Glutamatergic neuron (in vitro differentiated cells): ENCODE results near the gene IL1RAP. TPM values are rescaled to one million over a fixed set of nuclear protein-coding genes. Genes with fewer than 3 reads are reported as not detected.

ENCODE experiments used
- DNase-seq: peaks from one replicate; pipeline ENCODE4 v3.0.0; 2022
- H3K27ac Mint-ChIP-seq: one replicate; pipeline ENCODE4 v1.8.0; 2020; ENCODE audit warnings: mild to moderate bottlenecking, mixed read lengths, inconsistent platforms; ENCODE audit not compliant: unreplicated experiment
- H3K27me3 Mint-ChIP-seq: one replicate; pipeline ENCODE4 v1.8.0; 2020; ENCODE audit warnings: mild to moderate bottlenecking, moderate library complexity, mixed read lengths, inconsistent platforms; ENCODE audit not compliant: unreplicated experiment
- H3K36me3 Mint-ChIP-seq: one replicate; pipeline ENCODE4 v1.8.0; 2020; ENCODE audit warnings: mild to moderate bottlenecking, mixed read lengths, inconsistent platforms; ENCODE audit not compliant: unreplicated experiment
- H3K4me1 Mint-ChIP-seq: one replicate; pipeline ENCODE4 v1.8.0; 2020; ENCODE audit warnings: mild to moderate bottlenecking, low read depth, mixed read lengths, inconsistent platforms; ENCODE audit not compliant: unreplicated experiment
- H3K4me3 Mint-ChIP-seq: one replicate; pipeline ENCODE4 v1.8.0; 2020; ENCODE audit warnings: mild to moderate bottlenecking, mixed read lengths, inconsistent platforms; ENCODE audit not compliant: unreplicated experiment
- H3K9me3 Mint-ChIP-seq: one replicate; pipeline ENCODE4 v1.8.0; 2020; ENCODE audit warnings: mild to moderate bottlenecking, moderate library complexity, mixed read lengths, inconsistent platforms; ENCODE audit not compliant: unreplicated experiment
- total RNA-seq: library from RNA; stranded (reverse); fragmentation: NEBNext Ultra II Directional; extraction: Animal tissue kit (Norgen Biotek cat#: 25700); gene quantifications from one replicate; pipeline ENCODE4 v1.2.1, GENCODE V29; 2021; ENCODE audit not compliant: unreplicated experiment
- TF ChIP-seq, protein P1 (sequence below): fragments of 200-600 bp; sonication (generic); IDR thresholded peaks from one replicate; pipeline ENCODE4 v1.5.0; 2021; ENCODE audit not compliant: partially characterized antibody, unreplicated experiment

The IL1RAP gene
- total RNA-seq, 1 donor from 2014 or later, result 0.37 TPM

DNA sequence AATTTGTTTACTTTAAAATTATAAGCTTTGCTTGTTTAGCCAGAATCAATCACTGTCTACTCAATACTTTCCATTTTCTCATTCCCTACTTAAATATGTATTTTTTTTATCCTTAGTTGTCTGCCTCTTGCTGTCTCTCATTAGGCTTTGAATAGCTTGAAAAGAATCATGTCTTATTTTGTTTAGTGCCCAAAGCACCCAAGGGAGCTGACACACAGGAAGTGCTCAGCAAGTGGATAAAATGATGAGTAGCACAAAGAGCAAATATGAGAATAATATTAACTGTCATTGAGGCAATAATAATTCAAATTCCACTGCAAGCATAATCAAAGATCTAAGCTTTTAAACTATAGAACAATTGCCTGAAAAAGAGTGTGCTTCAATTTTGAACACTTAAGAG, 19.0 kb upstream of the IL1RAP start:
- Mint-ChIP-seq H3K27me3 (no peaks in the 10 kb centered on the region), H3K36me3 (no peaks in the 10 kb centered on the region), H3K4me1 (peaks cover 10% of the 10 kb centered on the region), H3K4me3 (no peak overlapping the region), H3K27ac (no peak overlapping the region), H3K9me3 (peaks cover 1% of the 10 kb centered on the region)
- DNase-seq, result no peak
- TF ChIP-seq, protein P1, sequence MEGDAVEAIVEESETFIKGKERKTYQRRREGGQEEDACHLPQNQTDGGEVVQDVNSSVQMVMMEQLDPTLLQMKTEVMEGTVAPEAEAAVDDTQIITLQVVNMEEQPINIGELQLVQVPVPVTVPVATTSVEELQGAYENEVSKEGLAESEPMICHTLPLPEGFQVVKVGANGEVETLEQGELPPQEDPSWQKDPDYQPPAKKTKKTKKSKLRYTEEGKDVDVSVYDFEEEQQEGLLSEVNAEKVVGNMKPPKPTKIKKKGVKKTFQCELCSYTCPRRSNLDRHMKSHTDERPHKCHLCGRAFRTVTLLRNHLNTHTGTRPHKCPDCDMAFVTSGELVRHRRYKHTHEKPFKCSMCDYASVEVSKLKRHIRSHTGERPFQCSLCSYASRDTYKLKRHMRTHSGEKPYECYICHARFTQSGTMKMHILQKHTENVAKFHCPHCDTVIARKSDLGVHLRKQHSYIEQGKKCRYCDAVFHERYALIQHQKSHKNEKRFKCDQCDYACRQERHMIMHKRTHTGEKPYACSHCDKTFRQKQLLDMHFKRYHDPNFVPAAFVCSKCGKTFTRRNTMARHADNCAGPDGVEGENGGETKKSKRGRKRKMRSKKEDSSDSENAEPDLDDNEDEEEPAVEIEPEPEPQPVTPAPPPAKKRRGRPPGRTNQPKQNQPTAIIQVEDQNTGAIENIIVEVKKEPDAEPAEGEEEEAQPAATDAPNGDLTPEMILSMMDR, result no peak

- H3K36me3 Mint-ChIP-seq, result no peaks in the 10 kb centered on the region
- DNase-seq, result no peak
- peaks cover 1% of the 10 kb centered on the region for H3K9me3 Mint-ChIP-seq
- no peak overlapping the region for H3K27ac Mint-ChIP-seq
- H3K4me3 Mint-ChIP-seq, result no peak overlapping the region
- TF ChIP-seq, protein P1, result no peak
- peaks cover 10% of the 10 kb centered on the region for H3K4me1 Mint-ChIP-seq
- no peaks in the 10 kb centered on the region for H3K27me3 Mint-ChIP-seq
Measured at GRCh38 chr3:190495354-190495753, 18.5 kb upstream of the IL1RAP start.

DNA sequence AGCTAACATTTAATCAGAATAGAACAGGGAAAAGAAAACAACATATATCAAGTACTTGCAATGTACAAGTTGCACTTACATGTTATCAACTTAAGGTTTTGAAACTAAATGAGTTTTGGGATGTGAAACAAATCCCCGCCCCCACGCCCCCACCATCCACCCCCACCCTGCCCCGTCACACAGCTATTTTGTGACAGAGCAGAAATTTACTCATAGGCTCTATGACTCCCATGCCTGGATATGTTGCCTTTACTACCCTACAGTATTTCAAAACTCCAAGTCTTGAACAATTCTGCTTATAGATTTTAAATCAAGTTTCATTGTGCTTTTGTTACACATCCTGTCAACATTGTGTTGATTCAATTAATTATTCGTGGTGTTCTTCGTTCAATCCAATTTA, 18.1 kb upstream of the IL1RAP start:
- peaks cover 10% of the 10 kb centered on the region for H3K4me1 Mint-ChIP-seq
- H3K4me3 Mint-ChIP-seq, result no peak overlapping the region
- DNase-seq, result no peak
- H3K27ac Mint-ChIP-seq, result no peak overlapping the region
- H3K27me3 Mint-ChIP-seq, result no peaks in the 10 kb centered on the region
- TF ChIP-seq, protein P1, result no peak
- peaks cover 1% of the 10 kb centered on the region for H3K9me3 Mint-ChIP-seq
- H3K36me3 Mint-ChIP-seq, result no peaks in the 10 kb centered on the region

DNA sequence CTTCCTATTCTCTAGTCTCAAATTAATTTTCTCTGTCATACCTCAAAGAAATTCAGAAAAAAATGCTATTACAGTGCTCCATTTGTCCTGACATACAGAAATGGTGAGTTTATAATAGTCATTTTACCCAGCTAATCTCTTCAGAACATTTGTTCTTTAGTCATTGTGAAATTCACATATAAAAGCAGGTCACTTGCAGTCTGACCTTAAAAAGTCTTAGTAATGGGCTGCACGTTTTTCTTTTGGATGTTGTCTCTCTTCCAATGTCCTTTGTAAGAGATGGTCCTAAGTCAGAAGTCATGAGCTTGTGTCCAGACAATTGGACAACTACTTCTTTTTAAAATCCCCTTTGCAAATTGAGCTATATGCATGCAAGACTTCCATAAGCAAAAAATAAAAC, 17.0 kb upstream of the IL1RAP start:
- H3K4me3 Mint-ChIP-seq, result no peak overlapping the region
- H3K9me3 Mint-ChIP-seq, result peaks cover 1% of the 10 kb centered on the region
- TF ChIP-seq, protein P1, result no peak
- no peaks in the 10 kb centered on the region for H3K36me3 Mint-ChIP-seq
- H3K4me1 Mint-ChIP-seq, result peaks cover 10% of the 10 kb centered on the region
- H3K27me3 Mint-ChIP-seq, result no peaks in the 10 kb centered on the region
- no peak overlapping the region for H3K27ac Mint-ChIP-seq
- no peak for DNase-seq

DNA sequence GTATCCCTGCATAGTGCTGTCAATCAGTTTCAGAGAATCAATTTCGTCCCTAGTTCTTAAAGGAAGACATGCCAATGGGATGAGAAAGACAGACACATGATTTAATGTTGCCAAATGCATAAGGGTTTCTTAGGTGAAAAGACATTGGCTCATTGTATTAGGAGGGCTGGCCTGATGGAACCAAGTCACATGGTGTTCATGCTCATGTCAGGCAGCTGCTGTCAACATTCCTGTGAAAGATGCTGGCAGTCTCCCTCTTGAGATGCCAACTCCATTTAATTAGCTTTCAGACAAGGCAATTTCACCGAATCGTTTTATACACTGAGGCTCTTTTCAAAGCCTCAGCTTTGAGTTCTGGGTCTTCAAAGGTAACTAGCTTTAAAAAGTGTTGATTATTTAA, 16.1 kb upstream of the IL1RAP start:
- Mint-ChIP-seq H3K27me3 (no peaks in the 10 kb centered on the region), H3K4me3 (no peak overlapping the region), H3K36me3 (no peaks in the 10 kb centered on the region), H3K4me1 (peaks cover 10% of the 10 kb centered on the region), H3K9me3 (no peaks in the 10 kb centered on the region), H3K27ac (no peak overlapping the region)
- TF ChIP-seq, protein P1, result no peak
- no peak for DNase-seq
